Measurements from ENCODE around the gene LACRT.

GRCh38 chr12:54584128-54584527, 50.6 kb downstream of the LACRT start:
- TF ChIP-seq ARID3B (CRISPR knock-in tag; IDR thresholded peaks at IDR 0.05; ENCODE audit: borderline replicate concordance) (no peak), POLR2A (conservative IDR thresholded peaks at IDR 0.05) (no peak), IRF1 (CRISPR knock-in tag; IDR thresholded peaks at IDR 0.05; ENCODE audit: borderline replicate concordance) (no peak)

Data from K562 (cell line).